Occipital lobe (tissue), 2 donors: ENCODE results near the gene KCNN3. TPM values are rescaled to one million over a fixed set of nuclear protein-coding genes. Genes with fewer than 3 reads are reported as not detected.

Source experiments
- DNase-seq: peaks from one replicate; lab custom pipeline; 2025; lab: John Stamatoyannopoulos, UW
- total RNA-seq: library from RNA; depleted of rRNA; stranded (reverse); fragments of >200 nt; gene quantifications from one replicate; pipeline ENCODE4 v1.2.3, GENCODE V29; 2014

KCNN3 gene
- total RNA-seq, 1 donor from 2014 or later = 3.6 TPM

DNA sequence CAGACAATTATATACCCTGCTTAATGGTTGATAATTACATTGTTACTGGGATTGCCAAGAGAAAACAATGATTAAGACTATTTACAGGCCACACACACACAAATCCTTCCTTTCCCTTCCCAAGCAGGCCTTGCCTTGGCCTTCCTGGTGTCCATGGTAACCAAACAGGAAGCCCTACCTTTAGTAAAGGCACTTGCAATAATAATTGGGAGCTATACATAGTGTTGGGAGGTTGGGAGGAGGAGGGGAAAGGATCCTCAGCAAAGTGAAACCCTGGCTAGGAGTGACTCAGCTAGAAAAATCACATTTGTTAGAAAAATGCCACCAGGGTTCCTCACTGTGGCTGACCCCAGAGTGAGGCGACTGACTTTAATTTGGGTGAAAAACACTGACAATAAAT is 139.8 kb downstream of the KCNN3 start:
- no peak for DNase-seq

DNA sequence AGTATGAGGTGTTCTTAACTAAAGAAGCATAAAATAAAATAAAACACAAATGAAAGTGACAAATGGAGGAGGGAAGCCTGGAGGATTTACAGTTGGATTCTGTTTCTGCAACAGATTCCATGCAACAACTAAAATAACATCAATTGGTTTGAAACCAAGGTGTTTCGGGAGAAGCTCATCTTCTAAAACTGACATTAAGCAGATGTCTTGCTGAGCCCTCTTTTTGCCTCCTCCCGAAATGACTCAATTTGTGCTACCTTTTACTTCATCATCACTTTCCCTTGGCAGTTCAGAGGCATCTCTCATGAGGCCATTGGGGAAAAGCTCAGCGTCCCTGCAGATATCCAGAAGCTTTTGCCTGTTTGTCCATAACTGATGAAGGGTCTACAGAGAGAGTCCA is 140.5 kb downstream of the KCNN3 start:
- DNase-seq = no peak

DNA sequence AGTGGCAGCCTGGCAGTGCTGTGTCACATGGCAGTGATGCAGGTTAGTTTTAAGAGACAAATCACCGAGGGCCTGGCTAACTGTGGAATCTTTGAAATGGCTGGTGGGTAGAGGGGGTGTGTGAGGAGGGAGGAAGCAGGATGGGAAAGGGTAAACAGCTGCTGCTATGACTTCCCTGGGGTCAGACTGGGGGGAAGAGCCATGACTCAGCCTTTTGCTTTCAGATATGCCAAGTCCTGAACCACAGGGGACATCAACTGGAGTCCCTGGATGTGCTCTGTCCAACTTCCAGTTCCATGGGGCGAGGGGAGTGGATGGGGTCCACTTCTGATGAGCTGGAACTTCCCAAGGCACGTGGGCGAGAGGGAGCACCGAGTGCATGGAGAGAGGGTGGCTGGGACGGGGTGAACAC is 141.0 kb downstream of the KCNN3 start:
- no peak for DNase-seq

DNA sequence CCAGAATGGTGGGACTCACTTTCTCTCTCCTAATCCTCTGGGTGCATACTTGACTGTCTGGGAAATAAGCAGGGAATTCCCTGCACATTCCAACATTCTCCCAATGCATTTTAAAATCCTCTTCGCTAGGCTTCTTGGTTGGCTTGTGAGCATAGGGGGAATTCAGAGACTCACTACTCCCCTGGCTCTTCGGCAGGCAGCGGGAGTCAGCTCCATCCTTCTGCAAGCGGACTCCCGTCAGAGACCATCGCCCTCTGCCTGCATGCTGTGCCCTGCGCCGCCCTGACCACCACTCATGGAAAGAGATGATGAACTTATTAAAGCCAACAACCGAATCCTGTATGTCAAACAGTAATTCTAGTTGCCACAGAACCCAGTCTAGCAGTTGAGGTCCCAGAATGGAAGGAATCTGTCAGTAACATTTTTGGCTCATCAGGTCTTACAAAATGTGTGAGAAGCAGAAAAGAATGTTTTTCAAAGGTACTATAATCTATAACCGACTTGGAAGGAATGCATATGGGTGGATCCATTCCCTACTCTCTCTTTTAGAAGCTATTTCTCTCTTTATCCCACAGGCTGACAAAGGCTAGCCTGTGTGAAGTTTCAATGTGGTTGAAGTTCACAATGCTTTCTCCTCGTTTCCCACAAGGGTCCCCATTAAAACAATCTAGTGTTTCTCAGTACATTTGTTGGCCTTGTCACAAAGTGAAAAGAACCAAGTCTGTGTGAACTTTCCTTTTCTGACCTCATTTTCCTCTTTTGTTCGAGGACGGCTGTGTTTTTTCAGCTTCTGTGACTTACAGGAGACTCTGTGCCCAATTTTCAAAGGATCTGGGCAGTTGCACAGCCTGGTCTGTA is 143.0 kb downstream of the KCNN3 start:
- no peak for DNase-seq

DNA sequence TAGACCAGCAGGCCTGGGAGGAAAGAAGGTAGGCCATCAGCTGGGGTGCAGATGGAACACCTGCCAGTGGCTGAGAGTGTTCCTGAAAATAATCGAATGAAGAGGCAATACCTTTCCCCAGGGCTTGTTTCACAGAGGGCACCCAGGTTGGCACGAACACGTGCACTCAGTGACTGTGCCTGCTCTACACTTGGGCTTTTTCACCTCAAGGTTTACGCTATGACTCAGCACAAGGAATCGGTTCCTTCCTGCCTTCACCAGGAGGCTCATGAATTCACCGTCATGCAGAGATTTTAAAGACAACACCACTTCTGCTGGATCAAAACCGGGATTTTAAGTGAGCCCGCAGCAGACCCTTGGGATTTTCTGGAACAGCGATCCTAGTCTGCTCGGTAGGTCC is 143.6 kb downstream of the KCNN3 start:
- no peak for DNase-seq

DNA sequence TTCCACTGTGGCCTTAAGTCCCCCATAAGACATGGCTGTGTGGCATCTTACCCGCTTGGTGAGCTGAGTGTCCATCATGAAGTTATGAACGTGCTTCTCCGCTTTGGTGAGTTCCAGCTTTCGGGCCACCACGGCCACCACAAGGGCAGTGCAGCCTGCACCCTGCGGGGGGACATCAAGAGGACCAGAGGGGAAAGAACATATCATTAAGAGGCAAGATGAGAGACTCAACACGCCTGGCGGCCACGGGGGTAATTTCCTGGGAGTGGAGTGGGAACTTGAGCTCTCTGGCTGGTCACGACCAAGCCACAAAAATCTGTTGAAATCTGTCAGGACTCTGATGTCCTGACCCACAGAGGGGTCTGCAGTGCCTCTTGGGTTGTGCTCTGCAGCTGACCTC is 144.2 kb downstream of the KCNN3 start:
- DNase-seq = no peak

DNA sequence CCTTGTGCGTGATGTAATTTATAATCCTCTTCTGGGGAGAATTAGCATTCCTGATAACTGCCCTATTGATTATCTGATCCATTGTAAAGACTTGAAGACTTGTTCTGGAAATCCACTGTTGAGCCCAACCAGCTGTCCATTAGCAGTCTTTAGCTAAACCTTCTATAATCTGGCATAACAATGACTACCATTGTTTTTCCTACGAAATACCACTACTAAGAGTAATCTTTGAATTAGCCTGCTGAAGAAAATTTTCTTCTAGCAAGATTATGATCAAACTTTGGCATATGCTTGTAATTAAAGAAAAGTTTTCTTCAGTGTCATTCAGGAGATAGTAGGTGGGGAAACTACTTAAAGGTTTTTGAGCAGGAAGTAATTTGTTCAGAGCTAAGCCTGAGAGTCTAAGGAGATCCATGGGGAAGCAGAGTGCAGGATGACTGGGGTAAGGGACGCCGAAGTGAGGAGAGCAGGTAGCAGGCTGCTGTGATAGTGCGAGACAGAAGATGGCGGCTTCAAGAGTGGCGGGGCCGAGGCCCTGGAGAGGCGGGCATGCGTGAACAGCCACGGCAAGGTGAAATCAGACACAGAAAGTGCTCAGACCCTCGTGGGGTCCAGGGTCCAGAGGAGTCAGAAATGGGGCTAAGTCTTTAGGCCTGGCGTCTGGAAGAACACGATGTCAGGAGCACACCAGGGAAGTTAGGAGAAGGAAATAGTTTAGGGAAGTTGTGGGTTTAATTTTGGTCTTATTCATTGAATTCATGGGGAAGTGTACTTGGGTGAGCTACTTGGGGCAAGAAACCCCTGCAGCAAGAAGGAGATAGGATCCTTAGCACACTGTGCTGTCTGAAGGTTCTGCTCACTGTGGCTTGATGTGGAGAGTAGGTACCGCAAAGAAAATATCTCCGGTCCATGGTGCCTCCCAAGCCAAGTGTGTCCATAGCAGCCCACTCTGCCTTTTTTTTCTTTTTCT is 149.5 kb downstream of the KCNN3 start:
- no peak for DNase-seq

DNA sequence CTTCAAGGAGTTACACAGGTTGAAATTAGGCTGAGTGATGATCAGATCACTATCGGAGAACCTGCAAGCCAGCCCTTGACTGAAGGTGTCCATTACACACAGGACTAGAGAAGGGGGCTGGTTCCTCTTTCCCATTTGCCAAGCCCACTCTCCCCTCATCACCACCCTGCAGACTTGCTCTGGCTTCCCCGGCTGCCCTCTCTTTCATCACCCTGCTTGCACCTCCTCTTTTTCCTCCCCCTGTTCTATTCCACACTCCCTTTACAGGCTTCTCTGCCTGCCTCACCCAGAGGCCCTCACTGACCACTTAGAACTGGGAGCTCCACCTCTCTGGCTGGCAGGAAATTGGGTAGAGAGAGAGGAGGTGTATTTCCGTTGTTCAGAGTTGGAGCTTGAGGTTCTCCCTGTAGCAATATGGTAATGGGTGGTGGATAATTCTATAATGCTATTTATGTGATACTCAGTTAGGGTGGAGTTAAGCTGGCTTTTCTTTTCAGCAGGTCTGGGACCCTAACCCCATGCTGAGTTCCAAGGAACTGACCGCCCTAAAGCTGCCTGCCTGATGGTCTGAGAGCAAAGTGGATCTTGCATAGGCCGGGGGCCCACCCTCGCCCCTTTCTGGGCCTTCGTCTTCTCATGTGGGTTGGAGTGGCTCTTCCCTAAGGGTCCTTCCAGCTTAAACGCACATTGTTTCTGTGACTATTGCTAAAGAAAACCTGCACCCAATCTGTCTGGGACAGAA is 150.3 kb downstream of the KCNN3 start:
- no peak for DNase-seq

DNA sequence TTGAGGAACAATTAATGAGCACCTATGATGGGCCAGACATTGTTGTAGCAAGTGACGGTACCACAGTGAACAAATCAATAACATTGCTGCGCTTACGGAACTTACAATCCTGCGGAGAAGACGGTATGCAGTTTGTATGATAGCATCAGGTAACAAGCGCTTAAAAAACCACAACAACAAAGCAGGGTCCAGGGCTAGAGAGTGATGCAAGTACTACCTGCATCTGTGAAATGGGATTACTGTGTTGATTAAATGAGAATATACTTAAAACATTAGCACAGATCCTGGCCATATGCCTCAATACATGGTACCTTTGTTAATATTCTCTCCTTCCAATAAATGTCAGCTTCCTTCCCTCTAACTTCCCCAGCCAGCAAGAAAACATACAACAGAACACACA is 151.5 kb downstream of the KCNN3 start:
- DNase-seq = no peak

DNA sequence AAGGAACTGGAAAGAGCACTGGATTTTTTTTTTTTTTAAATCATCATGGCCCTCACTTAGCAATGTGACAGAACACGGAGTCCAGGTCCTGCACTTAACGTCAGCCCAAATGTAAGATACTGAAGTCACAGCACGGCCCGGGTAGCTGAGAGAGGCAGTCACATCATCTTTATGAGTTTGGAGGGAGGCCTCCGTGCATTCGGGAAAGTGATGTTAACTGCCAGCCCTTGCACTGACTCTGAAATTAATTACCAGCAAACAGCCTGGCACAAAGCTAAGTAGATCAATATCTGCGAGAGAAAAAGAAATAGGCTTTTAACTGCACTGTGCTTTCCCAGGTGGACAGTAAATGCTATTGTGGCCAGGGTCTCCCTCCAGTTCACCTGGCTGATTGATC is 152.6 kb downstream of the KCNN3 start:
- no peak for DNase-seq

DNA sequence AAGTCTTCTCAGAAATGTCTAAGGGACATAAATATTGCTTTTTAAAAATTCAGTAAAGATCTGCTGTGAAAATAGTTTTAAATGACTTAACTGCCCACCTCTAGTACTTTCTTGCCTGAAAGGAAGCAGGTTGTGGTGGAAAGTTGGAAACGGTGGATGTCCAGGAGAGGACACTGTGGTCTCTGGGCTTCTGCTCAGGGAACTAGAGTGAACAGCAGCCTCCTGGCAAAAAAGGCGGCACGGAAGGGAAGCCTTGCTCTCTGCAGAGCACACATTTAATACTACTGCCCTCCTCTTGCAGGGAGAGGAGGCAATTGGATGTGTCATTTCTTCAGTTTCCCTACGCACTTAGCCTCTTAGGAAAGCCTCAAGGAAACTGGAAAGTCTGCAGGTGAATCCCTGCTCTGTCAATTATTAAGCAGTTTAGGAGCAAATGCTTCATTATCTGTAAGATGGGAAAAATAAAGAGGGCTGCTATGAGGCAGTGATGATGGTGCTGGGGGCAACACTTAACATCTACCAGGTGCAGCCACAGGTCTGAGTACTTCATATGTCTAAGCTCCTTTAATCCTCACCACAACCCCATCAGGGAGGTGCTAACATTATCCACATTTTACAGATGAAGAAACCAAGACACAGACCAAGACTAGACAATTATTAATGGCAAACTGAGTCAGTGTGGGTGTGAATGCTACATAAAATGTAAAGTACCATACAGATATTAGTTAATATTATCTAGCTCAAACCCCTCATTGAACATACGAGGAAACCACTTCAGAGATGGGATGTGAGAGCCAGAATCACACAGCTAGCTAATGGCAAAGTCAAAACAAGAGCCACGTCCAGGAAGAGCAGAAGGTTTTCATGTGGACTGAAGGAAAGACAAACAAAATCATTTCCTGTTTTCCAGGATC is 153.2 kb downstream of the KCNN3 start:
- DNase-seq = no peak

DNA sequence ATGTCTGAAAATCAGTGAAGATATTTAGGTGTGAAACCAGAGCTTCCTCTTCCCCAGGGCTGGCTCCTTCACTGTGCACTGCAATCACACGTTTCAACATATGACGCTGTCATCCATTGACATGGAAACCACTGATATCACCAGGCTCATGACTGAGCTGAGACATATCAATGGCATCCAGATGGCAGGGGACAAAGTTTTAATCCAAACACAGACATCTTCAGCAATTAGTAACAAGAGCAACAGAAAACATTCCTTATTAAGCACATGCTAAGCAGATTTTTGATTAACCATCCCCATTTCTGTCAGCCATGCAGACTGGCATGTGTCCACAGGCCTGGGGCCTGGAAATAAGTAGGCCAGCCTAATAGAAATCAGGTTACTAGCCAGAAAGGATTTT is 154.1 kb downstream of the KCNN3 start:
- DNase-seq = no peak

DNA sequence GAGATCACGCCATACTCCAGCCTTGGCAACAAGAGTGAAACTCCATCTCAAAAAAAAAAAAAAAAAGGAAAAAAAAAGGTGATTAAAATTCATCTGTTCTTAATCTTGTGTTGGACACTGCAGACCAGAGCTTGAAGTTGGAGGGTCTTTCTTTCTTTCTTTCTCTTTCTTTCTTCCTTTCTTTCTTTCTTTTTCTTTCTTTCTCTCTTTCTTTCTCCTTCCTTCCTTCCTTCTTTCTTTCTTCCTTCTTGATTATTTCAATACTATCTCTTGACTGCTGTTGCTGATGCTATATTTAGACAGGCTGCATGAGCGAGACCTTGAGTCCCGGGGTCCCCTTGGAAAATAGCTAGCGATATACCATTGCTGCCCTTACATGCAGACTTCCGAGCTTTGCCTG is 154.7 kb downstream of the KCNN3 start:
- no peak for DNase-seq

DNA sequence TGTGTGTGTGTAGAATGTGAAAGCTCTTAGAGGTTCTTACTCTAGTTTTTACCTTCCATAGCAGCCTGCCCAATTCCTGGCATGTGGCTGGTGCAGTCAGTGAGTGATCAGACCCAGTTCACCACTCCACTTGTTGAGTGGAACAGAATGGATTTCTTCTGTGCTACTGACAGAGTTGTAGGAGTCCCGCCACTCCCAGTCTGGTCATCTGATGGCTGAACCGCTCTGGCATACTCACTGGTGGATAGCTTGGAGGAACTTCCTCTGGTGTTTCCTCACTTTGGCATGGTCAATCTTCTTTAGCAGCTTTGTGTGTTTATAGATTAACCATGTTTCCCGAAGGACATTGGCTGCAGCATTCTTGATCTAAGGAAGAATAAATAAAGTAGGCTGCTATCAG is 155.4 kb downstream of the KCNN3 start:
- DNase-seq = no peak

DNA sequence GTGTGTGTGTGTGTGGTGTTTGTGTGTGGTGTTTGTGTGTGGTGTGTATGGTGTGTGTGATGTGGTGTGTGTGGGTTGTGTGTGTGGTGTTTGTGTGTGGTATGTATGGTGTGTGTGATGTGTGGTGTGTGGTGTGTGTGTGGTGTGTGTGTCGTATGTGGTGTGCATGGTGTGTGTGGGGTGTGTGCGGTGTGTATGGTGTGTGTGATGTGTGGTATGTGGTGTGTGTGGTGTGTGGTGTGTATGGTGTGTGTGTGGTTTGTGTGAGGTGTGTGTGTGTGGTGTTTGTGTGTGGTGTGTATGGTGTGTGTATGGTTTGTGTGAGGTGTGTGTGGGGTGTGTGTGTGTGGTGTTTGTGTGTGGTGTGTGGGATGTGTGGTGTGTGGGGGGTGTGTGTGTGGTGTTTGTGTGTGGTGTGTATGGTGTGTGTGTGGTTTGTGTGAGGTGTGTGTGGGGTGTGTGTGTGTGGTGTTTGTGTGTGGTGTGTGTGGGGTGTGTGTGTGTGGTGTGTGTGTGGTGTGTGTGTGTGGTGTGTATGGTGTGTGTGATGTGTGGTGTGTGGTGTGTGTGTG is 155.9 kb downstream of the KCNN3 start:
- no peak for DNase-seq

DNA sequence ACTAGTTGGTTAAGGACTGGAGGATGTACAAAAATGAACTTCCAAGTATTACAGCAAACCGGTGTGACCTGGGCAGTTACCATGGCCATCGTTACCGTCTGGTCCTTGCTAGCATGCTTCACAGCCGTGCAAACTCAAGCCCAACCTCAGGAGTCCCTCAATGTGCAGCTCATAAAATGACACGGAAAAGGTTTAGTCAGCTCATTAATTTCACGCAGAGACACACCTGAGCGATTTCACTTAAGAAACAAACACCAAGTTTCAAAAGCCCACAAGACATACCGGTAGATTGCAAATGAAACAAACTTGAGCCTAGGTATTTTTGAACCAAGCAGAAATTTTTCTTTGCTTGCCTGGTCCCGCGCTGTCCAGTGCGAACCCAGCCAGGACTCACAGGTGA is 157.1 kb downstream of the KCNN3 start:
- DNase-seq = no peak

DNA sequence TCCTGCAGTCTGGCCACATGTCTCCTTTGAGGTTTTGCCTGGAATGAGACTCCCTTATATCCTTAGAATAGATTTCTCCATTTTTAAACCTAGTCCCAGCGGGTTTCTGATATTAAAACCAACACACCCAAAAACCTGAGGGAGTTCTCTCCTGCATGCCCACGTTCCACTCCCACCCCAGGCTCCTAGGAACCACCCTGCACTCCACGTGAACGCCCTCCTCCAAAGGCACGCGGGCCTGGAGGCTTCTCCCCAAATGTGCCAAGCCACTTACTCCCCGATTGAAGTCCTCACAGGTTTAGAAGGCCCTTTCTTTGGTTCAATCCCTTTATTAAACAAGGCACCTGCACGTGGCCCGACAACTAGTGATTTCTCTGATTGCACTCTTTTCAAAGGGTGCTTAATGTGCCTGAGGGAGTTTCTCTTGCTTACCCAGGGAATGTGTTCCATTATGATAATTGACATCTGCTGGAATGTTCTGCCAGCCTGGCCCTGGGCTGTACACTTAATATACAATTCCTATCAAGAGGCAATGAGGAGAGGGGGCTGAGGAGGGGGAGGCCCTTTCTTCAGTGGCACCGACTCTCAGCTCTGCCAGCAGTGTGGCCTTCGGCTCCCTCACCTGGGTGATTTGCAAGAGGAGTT is 157.8 kb downstream of the KCNN3 start:
- no peak for DNase-seq

DNA sequence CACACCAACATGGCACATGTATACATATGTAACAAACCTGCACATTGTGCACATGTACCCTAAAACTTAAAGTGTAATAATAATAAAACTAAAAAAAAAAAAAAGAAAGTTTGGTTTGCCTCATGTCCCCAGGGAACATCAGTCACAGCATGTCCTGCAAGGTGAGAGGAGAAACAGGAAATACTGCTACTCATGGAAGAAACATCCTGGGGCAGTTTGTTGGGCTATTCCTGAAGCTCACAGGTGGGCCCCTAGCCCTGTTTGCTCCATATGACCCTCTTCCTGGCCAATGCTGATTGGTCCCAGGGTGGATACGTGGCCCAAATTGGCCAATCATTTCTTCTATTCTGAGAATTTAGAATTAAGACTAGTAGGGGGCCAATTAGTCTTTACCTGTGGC is 158.7 kb downstream of the KCNN3 start:
- no peak for DNase-seq

DNA sequence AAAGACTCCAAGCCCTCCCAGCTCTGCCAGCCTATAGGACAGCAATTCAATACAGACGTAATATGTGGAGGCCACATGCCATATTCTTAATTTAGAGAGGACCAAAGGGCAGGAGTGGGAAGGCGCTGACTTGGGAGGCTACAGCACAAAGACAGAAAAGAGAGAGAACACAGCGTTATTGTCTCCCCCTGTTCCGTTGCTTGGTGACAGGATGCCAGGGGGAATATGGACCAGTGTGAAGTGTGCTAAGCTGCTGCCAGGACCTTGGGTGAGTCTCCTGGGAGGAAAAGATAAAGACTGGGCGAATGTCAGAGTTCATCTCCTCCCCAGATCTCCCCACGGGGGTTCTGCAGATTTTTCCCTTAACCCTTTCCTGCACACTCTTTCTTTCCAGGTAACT is 160.0 kb downstream of the KCNN3 start:
- no peak for DNase-seq

DNA sequence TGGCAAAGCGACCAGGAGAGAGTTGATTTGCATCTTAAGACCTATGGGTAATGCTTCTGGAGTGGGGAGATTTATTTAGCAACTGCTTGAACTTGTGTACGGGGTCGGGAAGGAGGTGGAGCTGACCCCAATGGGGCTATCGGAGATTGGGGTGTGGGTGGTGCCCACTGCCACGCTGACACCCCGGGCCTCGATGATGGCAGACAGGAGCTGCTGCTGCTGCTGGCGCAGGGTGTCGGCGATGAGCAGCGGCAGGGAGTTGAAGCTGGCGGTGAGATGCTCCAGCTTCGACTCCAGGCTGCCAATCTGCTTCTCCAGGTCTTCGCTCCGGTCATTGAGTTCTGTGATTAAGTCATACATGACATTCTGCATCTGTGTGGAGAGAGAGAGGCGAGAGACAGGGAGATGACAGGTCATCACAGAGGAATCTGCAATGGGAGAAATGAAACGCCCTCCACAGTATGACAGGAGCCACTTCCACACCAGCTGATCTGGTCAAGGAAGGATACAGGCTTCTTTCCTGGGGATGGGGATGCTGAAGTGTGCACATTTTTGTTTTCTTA is 162.1 kb downstream of the KCNN3 start:
- DNase-seq = no peak
